GM21447 (cell line): ENCODE data around the gene C16orf89.

Experiments used
- ATAC-seq: cut with Tn5 transposase; IDR thresholded peaks from one replicate; pipeline ENCODE4 v1.9.1; 2021; ENCODE audit not compliant: unreplicated experiment

C16orf89 gene

GRCh38 chr16:5006348-5007193 lies 59.2 kb downstream of the C16orf89 start:
- no peak for ATAC-seq

GRCh38 chr16:5005916-5006315 lies 59.8 kb downstream of the C16orf89 start:
- ATAC-seq = no peak

GRCh38 chr16:5004311-5004710 lies 61.4 kb downstream of the C16orf89 start:
- ATAC-seq = no peak

GRCh38 chr16:5003828-5004227 lies 61.9 kb downstream of the C16orf89 start:
- ATAC-seq = no peak

- ATAC-seq = no peak
Observed at GRCh38 chr16:5003211-5003610, 62.5 kb downstream of the C16orf89 start.

GRCh38 chr16:5002699-5003143 lies 63.0 kb downstream of the C16orf89 start:
- ATAC-seq = no peak

GRCh38 chr16:5001986-5002385 lies 63.8 kb downstream of the C16orf89 start:
- no peak for ATAC-seq

GRCh38 chr16:5001571-5001970 lies 64.2 kb downstream of the C16orf89 start:
- ATAC-seq = no peak

- ATAC-seq = no peak
Observed at GRCh38 chr16:5000573-5001001, 65.2 kb downstream of the C16orf89 start.

- no peak for ATAC-seq
Observed at GRCh38 chr16:4994719-4995434, 70.9 kb downstream of the C16orf89 start.
